ENCODE data around the gene CYB561D1.

DNA sequence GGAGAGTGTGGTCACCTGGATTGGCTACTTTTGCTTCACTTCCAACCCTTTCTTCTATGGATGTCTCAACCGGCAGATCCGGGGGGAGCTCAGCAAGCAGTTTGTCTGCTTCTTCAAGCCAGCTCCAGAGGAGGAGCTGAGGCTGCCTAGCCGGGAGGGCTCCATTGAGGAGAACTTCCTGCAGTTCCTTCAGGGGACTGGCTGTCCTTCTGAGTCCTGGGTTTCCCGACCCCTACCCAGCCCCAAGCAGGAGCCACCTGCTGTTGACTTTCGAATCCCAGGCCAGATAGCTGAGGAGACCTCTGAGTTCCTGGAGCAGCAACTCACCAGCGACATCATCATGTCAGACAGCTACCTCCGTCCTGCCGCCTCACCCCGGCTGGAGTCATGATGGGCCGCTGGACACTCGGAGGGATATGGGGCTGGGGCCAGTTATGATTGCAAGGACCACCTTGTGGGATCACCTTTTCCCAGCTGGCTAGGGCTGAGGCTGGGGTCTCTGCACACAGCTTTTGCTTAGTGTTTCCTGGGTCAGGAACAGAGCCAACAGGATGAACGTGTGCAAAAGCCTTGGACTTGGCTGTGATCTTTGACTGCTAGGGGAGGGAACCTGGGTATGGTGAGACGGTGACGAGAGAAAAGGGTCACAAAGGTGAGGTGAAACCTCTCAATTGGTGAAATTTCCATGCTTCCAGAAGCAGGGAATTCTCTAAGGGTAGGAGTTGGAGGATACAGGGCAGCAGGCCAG is 50.3 kb downstream of the CYB561D1 start:
- TF ChIP-seq POLR2A (IDR thresholded peaks at IDR 0.05) (no peak), POLR2AphosphoS5 (IDR thresholded peaks at IDR 0.05; ENCODE audit: insufficient read depth in 1 of 2, low read depth in 1 of 2) (no peak)
